Measurements from ENCODE around the gene MT1HL1. TPM values are rescaled to one million over a fixed set of nuclear protein-coding genes. Genes with fewer than 3 reads are reported as not detected.

Gene MT1HL1
- total RNA-seq, result not detected
- not detected for polyA plus RNA-seq

- Histone ChIP-seq H3K27ac (ENCODE audit: low read depth) (no peak within 1 kb of the TSS), H3K4me1 (ENCODE audit: insufficient read depth) (no peaks in the 10 kb centered on the region), H3K4me3 (ENCODE audit: low read depth, low read length) (no peak within 1 kb of the TSS), H3K36me3 (ENCODE audit: insufficient read depth) (no peaks in the 10 kb centered on the region)
- DNase-seq (ENCODE audit: extremely low spot score), result no peak
- 91% methylated on average over 18 of the region's 18 CpGs for WGBS
Measured at GRCh38 chr1:237004116-237004515, at the start of gene MT1HL1. MT1HL1 (minus strand) TSS chr1:237004441; CDS start chr1:237004372, 69 bp downstream.

GRCh38 chr1:237050915-237051314 lies 46.7 kb upstream of the MT1HL1 start:
- DNase-seq (ENCODE audit: extremely low spot score), result no peak
- Histone ChIP-seq H3K27ac (ENCODE audit: low read depth) (no peak overlapping the region), H3K36me3 (ENCODE audit: insufficient read depth) (no peaks in the 10 kb centered on the region), H3K4me1 (ENCODE audit: insufficient read depth) (no peaks in the 10 kb centered on the region), H3K4me3 (ENCODE audit: low read depth, low read length) (no peak overlapping the region)
- 86% methylated on average over 3 of the region's 3 CpGs for WGBS

GRCh38 chr1:237050185-237050584 lies 45.9 kb upstream of the MT1HL1 start:
- H3K4me1 ChIP-seq (ENCODE audit: insufficient read depth), result no peaks in the 10 kb centered on the region
- no peak overlapping the region for H3K27ac ChIP-seq (ENCODE audit: low read depth)
- no peak for DNase-seq (ENCODE audit: extremely low spot score)
- no peak overlapping the region for H3K4me3 ChIP-seq (ENCODE audit: low read depth, low read length)
- WGBS, result 88% methylated on average over 6 of the region's 6 CpGs
- no peaks in the 10 kb centered on the region for H3K36me3 ChIP-seq (ENCODE audit: insufficient read depth)

GRCh38 chr1:237048803-237049202 lies 44.6 kb upstream of the MT1HL1 start:
- Histone ChIP-seq H3K4me1 (ENCODE audit: insufficient read depth) (no peaks in the 10 kb centered on the region), H3K4me3 (ENCODE audit: low read depth, low read length) (no peak overlapping the region), H3K36me3 (ENCODE audit: insufficient read depth) (no peaks in the 10 kb centered on the region), H3K27ac (ENCODE audit: low read depth) (no peak overlapping the region)
- no peak for DNase-seq (ENCODE audit: extremely low spot score)
- WGBS, result 94% methylated on average over 5 of the region's 5 CpGs

- Histone ChIP-seq H3K4me3 (ENCODE audit: low read depth, low read length) (no peak overlapping the region), H3K36me3 (ENCODE audit: insufficient read depth) (no peaks in the 10 kb centered on the region), H3K4me1 (ENCODE audit: insufficient read depth) (no peaks in the 10 kb centered on the region), H3K27ac (ENCODE audit: low read depth) (no peak overlapping the region)
- 39% methylated on average over 3 of the region's 3 CpGs for WGBS
- no peak for DNase-seq (ENCODE audit: extremely low spot score)
Measured at GRCh38 chr1:237045278-237046016, 41.2 kb upstream of the MT1HL1 start.

- no peak overlapping the region for H3K27ac ChIP-seq (ENCODE audit: low read depth)
- no peak overlapping the region for H3K4me3 ChIP-seq (ENCODE audit: low read depth, low read length)
- WGBS, result 33% methylated on average over 14 of the region's 14 CpGs
- no peaks in the 10 kb centered on the region for H3K36me3 ChIP-seq (ENCODE audit: insufficient read depth)
- no peak for DNase-seq (ENCODE audit: extremely low spot score)
- H3K4me1 ChIP-seq (ENCODE audit: insufficient read depth), result no peaks in the 10 kb centered on the region
Measured at GRCh38 chr1:237043846-237044636, 39.8 kb upstream of the MT1HL1 start.

- Histone ChIP-seq H3K27ac (ENCODE audit: low read depth) (no peak overlapping the region), H3K4me1 (ENCODE audit: insufficient read depth) (no peaks in the 10 kb centered on the region), H3K4me3 (ENCODE audit: low read depth, low read length) (peak overlapping the region; percentile 48), H3K36me3 (ENCODE audit: insufficient read depth) (no peaks in the 10 kb centered on the region)
- DNase-seq (ENCODE audit: extremely low spot score), result no peak
- WGBS, result 1% methylated on average over 55 of the region's 55 CpGs
Measured at GRCh38 chr1:237042892-237043576, 38.8 kb upstream of the MT1HL1 start.

GRCh38 chr1:237042526-237042891 lies 38.3 kb upstream of the MT1HL1 start:
- 1% methylated on average over 41 of the region's 41 CpGs for WGBS
- no peaks in the 10 kb centered on the region for H3K36me3 ChIP-seq (ENCODE audit: insufficient read depth)
- no peaks in the 10 kb centered on the region for H3K4me1 ChIP-seq (ENCODE audit: insufficient read depth)
- H3K4me3 ChIP-seq (ENCODE audit: low read depth, low read length), result peak overlapping the region; percentile 48
- DNase-seq (ENCODE audit: extremely low spot score), result no peak
- no peak overlapping the region for H3K27ac ChIP-seq (ENCODE audit: low read depth)

- no peak within 1 kb of the TSS for H3K27ac ChIP-seq (ENCODE audit: low read depth)
- peak within 1 kb of the TSS; percentile 48 for H3K4me3 ChIP-seq (ENCODE audit: low read depth, low read length)
- H3K4me1 ChIP-seq (ENCODE audit: insufficient read depth), result no peaks in the 10 kb centered on the region
- DNase-seq (ENCODE audit: extremely low spot score), result no peak
- H3K36me3 ChIP-seq (ENCODE audit: insufficient read depth), result no peaks in the 10 kb centered on the region
- WGBS, result 2% methylated on average over 85 of the region's 87 CpGs
Measured at GRCh38 chr1:237041795-237042525, 37.7 kb upstream of the MT1HL1 start, which contains the start of gene RYR2. RYR2 (plus strand) TSS chr1:237042184; CDS start chr1:237042522, 338 bp downstream.

- H3K4me3 ChIP-seq (ENCODE audit: low read depth, low read length), result no peak overlapping the region
- no peaks in the 10 kb centered on the region for H3K36me3 ChIP-seq (ENCODE audit: insufficient read depth)
- WGBS, result 15% methylated on average over 7 of the region's 7 CpGs
- H3K4me1 ChIP-seq (ENCODE audit: insufficient read depth), result no peaks in the 10 kb centered on the region
- no peak overlapping the region for H3K27ac ChIP-seq (ENCODE audit: low read depth)
- no peak for DNase-seq (ENCODE audit: extremely low spot score)
Measured at GRCh38 chr1:237041461-237041794, 37.2 kb upstream of the MT1HL1 start.

GRCh38 chr1:237040823-237041222 lies 36.6 kb upstream of the MT1HL1 start:
- Histone ChIP-seq H3K36me3 (ENCODE audit: insufficient read depth) (no peaks in the 10 kb centered on the region), H3K27ac (ENCODE audit: low read depth) (no peak overlapping the region), H3K4me3 (ENCODE audit: low read depth, low read length) (no peak overlapping the region), H3K4me1 (ENCODE audit: insufficient read depth) (no peaks in the 10 kb centered on the region)
- DNase-seq (ENCODE audit: extremely low spot score), result no peak
- 68% methylated on average over 10 of the region's 10 CpGs for WGBS

GRCh38 chr1:237038211-237038610 lies 34.0 kb upstream of the MT1HL1 start:
- no peak overlapping the region for H3K4me3 ChIP-seq (ENCODE audit: low read depth, low read length)
- no peaks in the 10 kb centered on the region for H3K4me1 ChIP-seq (ENCODE audit: insufficient read depth)
- no peak overlapping the region for H3K27ac ChIP-seq (ENCODE audit: low read depth)
- H3K36me3 ChIP-seq (ENCODE audit: insufficient read depth), result no peaks in the 10 kb centered on the region
- WGBS, result 69% methylated on average over 6 of the region's 6 CpGs
- no peak for DNase-seq (ENCODE audit: extremely low spot score)

- no peak for DNase-seq (ENCODE audit: extremely low spot score)
- H3K27ac ChIP-seq (ENCODE audit: low read depth), result no peak overlapping the region
- H3K4me3 ChIP-seq (ENCODE audit: low read depth, low read length), result no peak overlapping the region
- no peaks in the 10 kb centered on the region for H3K4me1 ChIP-seq (ENCODE audit: insufficient read depth)
- H3K36me3 ChIP-seq (ENCODE audit: insufficient read depth), result no peaks in the 10 kb centered on the region
- WGBS, result 100% methylated on average over 1 of the region's 1 CpG
Measured at GRCh38 chr1:237035759-237036158, 31.5 kb upstream of the MT1HL1 start.

Measured in urinary bladder (tissue), 4 donors.